DLD1 (cell line): ENCODE results near the gene FOXN4.

Experiments
- in situ Hi-C: cut with HindIII; loops from 2 replicates; pipeline ENCODE4 v1.10.0; 2017; ENCODE audit warnings: low sequenced_read_pairs

FOXN4 gene

GRCh38 chr12:109261939-109262338, 47.1 kb downstream of the FOXN4 start:
- in situ Hi-C loops = no loop called here

GRCh38 chr12:109261087-109261486, 48.0 kb downstream of the FOXN4 start:
- in situ Hi-C loops = no loop called here

DNA sequence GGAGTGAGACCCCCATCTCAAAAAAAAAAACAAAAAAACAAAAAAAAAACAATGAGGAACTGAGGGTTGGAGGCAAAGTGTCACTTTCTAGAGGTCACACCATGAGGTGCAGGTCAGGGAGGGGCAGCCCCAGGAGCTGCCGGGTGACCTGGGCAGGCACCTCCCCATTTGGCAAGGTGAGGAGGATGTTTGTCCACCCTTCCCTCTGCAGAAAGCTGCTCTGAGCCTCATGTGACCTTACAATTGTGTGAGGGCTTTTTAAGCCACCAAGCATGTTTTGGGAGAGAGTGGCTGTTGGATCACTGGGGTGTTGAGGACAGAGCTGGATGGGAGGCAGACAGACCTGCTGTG, 49.6 kb downstream of the FOXN4 start:
- in situ Hi-C loops = no loop called here

DNA sequence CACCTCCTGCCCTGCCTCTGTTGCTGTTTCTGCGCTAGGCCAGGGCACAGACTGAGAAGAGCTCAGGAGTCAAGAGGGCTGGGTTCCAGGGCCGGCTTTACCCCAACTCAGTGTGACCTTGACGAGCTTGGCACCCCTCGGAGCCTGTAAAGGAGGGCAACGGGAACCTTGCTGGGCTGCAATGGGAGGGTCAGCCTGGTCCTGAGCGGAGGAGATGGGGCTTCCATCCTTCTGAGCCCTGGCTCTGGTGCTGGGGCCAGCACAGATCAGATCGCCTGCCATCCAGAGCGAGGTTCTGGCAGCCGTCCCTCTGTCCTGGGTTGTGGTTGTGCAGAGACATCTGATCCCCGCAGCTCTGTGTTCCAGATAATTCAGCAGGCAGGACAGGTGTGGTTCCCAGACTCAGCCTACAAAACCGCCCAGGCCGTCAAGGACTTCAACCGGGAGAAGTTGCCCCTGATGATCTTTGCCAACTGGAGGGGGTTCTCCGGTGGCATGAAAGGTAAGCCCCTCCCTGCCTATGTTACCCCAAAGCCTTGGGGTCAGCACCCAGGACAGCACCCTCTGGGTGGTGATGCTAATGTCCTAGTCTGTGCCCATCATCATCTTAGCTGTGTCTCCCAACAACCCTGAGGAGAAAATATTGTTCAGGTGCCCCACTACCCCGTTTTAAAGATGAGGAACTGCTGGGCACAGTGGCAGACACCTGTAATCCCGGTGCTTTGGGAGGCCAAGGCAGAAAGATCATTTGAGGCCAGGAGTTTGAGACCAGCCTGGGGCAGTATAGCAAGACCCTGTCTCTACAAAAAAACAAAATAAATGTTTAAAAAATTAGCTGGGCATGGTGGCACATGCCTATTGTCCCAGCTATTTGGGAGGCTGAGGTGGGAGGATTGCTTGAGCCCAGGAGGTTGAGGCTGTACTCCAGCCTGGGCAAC, 50.2 kb downstream of the FOXN4 start:
- in situ Hi-C loops = no loop called here

DNA sequence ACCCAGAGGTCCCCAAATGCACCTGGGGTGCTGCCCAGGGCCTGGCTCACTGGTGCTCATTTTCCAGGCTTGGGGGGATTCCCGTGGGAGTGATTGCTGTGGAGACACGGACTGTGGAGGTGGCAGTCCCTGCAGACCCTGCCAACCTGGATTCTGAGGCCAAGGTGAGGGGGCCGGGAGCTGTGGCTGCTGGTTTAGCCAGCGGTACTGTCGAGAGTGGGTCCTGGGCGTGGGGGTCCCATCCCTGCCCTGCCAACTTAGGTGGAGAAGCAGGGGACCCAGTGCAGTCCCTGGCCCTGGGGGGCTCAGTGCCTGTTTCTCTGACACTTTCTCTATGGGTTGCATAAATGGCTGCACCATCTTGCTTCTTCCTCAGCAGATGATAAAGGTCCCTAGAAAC, 50.9 kb downstream of the FOXN4 start:
- in situ Hi-C loops = no loop called here

GRCh38 chr12:109256011-109256410, 53.1 kb downstream of the FOXN4 start:
- in situ Hi-C loops = no loop called here

- in situ Hi-C loops = no loop called here
These were observed 53.7 kb downstream of the FOXN4 start for GRCh38 chr12:109255377-109255776.

- in situ Hi-C loops = no loop called here
These were observed 55.1 kb downstream of the FOXN4 start for GRCh38 chr12:109253913-109254544.

DNA sequence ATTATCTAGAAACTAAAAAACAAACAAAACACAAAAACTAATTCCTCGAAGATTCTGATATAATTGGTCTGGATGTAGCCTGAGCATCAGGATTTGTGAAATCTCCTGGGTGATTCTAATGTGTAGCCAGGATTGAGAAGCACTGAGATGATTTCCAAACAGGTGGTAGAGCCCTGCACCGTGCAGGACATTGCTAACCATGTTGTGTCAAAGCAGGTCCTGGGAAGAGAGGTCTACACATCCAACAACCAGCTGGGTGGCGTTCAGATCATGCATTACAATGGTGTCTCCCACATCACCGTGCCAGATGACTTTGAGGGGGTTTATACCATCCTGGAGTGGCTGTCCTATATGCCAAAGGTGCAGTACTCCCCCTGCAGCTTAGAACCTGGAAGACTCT, 56.3 kb downstream of the FOXN4 start:
- in situ Hi-C loops = no loop called here

GRCh38 chr12:109250523-109250922, 58.6 kb downstream of the FOXN4 start:
- in situ Hi-C loops = no loop called here

DNA sequence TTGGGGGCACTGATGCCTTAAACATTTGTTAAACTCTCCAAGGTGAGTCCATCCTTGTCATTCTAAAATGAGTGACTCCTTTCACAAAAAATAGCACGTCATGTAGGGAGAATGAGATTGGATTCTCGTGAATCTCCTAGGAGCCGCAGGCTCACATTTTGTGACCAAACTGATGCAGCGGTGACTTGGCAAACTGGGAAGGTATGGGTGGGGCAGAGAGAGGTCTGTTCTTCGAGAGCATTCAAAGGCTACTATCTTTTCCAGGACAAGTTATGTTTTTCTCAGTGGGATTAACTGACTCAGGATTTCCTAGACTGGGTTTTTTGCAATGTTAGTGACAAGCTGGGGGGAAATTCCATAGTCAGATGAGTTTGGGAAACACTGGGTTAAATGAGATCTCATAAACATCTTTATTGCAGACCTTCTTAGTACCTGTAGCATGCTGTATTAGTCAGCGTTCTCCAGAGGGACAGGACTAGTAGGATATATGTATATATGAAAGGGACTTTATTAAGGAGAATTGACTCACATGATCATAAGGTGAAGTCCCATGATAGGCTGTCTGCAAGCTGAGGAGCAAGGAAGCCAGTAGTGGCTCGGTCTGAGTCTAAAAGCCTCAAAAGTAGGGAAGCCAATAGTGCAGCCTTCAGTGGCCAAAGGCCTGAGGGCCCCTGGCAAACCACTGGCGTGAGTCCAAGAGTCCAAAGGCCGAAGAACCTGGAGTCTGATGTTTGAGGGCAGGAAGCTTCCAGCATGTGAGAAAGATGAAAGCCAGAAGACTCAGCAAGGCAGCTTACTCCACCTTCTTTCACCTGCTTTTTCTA, 61.0 kb downstream of the FOXN4 start:
- in situ Hi-C loops = no loop called here

DNA sequence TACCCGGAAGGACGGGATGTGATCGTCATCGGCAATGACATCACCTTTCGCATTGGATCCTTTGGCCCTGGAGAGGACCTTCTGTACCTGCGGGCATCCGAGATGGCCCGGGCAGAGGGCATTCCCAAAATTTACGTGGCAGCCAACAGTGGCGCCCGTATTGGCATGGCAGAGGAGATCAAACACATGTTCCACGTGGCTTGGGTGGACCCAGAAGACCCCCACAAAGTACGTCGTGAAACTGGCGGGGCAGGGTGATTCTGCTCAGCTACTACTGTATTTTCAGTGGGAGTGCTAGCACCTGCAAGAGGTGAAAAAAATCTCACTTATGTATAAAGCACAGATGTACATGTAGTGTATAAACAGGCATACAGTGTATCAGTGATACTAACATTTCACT, 62.9 kb downstream of the FOXN4 start:
- in situ Hi-C loops = no loop called here

DNA sequence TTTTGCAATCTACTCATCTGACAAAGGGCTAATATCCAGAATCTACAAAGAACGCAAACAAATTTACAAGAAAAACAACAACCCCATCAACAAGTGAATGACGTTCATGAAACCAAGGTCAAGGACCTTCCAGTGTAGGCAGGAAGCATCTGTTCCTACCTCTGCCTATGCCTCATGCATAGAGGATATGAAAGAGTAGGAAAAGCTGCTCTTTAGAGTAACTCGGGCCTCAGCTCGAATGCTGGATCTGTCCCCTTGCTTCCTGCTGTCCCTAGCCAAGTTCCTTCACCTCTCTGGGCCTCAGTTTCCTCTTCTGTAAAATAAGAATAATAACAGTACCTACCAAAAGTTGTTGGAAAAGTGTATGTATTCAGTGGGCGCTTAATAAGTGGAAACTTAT, 65.0 kb downstream of the FOXN4 start:
- in situ Hi-C loops = no loop called here

DNA sequence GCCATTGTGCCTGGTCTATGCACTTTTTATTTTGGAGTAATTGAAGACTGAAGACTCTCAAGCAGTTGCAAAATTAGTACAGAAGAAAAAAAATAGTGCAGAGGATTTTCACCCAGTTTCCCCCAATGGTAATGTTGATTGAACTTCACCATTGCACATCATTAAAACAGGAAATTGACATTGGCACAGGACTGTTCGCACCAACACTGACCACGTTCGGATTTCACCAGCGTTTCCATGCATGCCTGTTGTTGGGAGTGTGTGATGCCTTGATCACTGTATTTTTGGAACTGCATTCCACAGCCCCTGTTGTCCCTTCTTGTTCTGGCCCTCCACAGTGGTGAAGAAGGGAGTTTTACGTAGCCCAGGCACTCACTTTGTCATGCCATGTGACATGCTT, 67.1 kb downstream of the FOXN4 start:
- in situ Hi-C loops = no loop called here

GRCh38 chr12:109240365-109240764, 68.7 kb downstream of the FOXN4 start:
- in situ Hi-C loops = no loop called here

- in situ Hi-C loops = no loop called here
These were observed 69.4 kb downstream of the FOXN4 start for GRCh38 chr12:109239691-109240090.

DNA sequence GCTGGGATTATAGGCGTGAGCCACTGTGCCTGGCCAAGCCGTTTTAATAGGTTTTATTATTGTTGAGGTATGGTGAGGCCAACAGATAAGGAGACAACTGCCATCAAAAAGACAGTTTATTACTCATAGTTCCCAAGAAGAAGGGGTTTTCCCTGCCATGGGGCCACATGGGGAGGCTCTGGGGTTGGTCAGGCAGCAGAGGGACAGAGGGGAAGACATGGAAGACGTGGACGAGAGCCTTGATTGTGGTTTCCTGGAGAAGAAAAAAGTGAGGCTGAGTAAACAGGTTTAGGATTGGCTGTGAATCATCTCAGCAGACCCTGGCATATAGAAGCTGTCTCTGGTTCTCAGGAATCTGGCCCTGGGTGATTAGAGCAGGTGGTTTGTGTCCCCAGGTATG, 69.9 kb downstream of the FOXN4 start:
- in situ Hi-C loops = no loop called here

DNA sequence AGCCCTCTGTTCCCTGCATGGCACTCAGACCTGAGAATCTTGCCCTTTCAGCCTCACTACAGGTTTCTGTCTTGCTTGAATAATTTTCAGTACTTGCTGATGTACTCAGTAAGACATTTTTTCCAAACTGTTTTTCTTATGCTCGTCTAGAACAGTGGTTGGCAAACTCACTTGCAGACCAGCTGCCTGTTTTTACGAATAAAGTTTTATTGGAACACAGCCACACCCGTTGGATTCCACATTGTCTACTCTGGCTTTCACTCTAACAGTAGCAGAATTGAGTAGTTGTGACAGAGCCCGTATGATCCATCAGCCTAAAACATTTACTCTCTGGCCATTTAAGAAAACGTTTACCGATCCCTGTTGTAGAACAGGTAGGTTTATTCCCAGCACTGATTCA, 72.8 kb downstream of the FOXN4 start:
- in situ Hi-C loops = no loop called here

- in situ Hi-C loops = no loop called here
These were observed 75.1 kb downstream of the FOXN4 start for GRCh38 chr12:109234012-109234411.

DNA sequence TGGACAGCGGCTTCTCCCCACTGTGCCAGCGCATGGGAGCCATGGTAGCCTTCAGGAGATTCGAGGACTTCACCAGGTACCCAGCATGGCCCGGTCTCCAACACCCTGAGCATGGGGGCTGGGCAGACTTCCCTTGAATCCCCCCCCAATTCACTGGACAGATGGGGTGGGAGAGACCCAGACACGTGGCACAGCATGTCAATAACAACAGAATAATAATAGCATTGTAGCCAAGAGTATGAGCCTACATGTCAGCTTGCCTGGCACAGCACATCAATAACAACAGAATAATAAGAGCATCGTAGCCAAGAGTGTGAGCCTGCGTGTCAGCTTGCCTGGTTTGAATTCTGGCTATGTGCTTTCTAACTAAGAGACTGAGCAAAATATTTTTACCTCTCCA, 76.4 kb downstream of the FOXN4 start:
- in situ Hi-C loops = no loop called here

GRCh38 chr12:109230193-109230592, 78.9 kb downstream of the FOXN4 start:
- in situ Hi-C loops = no loop called here

- in situ Hi-C loops = no loop called here
These were observed 80.4 kb downstream of the FOXN4 start for GRCh38 chr12:109228664-109229063.
